ENCODE results near the gene PIK3R4. TPM values are rescaled to one million over a fixed set of nuclear protein-coding genes. Genes with fewer than 3 reads are reported as not detected.
A peak's percentile ranks its signal among the peaks of the same experiment; 100 is the strongest.

Gene PIK3R4
- total RNA-seq = 18.9 TPM
- polyA plus RNA-seq = 10 to 100 TPM; 18.1 to 30.1 (median 20.8) TPM

- H3K27me3 ChIP-seq (ENCODE audit: control insufficient read depth, insufficient read depth, low read length) = no peaks in the 10 kb centered on the region
- DNase-seq (peak; percentile 91 to 98 (median 97)), ATAC-seq (ENCODE audit: low read depth in 2 of 2) (peak; percentile 83 to 84)
- peak within 1 kb of the TSS; percentile 94 for H3K27ac ChIP-seq (ENCODE audit: insufficient read depth, low read length, poor library complexity, severe bottlenecking)
- H3K36me3 Mint-ChIP-seq = peaks cover 27% of the 10 kb centered on the region
- H3K9me3 Mint-ChIP-seq = peaks cover 0 to 3% (median 0%) of the 10 kb centered on the region in 7 donors
- peaks cover 42% of the 10 kb centered on the region for H3K4me1 ChIP-seq (ENCODE audit: control insufficient read depth, insufficient read depth, low read length, poor library complexity, severe bottlenecking)
- H3K9me3 ChIP-seq (ENCODE audit: control insufficient read depth in 2 of 2, low read length in 2 of 2) = no peaks in the 10 kb centered on the region
- H3K4me3 Mint-ChIP-seq = peak within 1 kb of the TSS; percentile 90 to 95 (median 92)
- peak within 1 kb of the TSS; percentile 94 to 96 (median 95) for H3K27ac Mint-ChIP-seq
- H3K27me3 Mint-ChIP-seq = peaks cover 6% of the 10 kb centered on the region
- peaks cover 23 to 61% (median 46%) of the 10 kb centered on the region in 4 donors for H3K4me1 Mint-ChIP-seq
- peaks cover 7% of the 10 kb centered on the region for H3K36me3 ChIP-seq (ENCODE audit: control insufficient read depth, insufficient read depth, low read length)
- peak within 1 kb of the TSS; percentile 99 for H3K4me3 ChIP-seq (ENCODE audit: low read depth, low read length)
Measured at GRCh38 chr3:130746246-130747039, at the start of gene PIK3R4. Gene PIK3R4, minus strand, starts transcription at chr3:130746829. Its CDS starts 1,611 bp downstream, at chr3:130745218.

GRCh38 chr3:130795396-130795795 lies 48.8 kb upstream of the PIK3R4 start:
- peaks cover 58% of the 10 kb centered on the region for H3K27me3 Mint-ChIP-seq
- H3K9me3 Mint-ChIP-seq = peaks cover 0 to 6% (median 0%) of the 10 kb centered on the region in 7 donors
- H3K4me1 ChIP-seq (ENCODE audit: control insufficient read depth, insufficient read depth, low read length, poor library complexity, severe bottlenecking) = no peaks in the 10 kb centered on the region
- no peak overlapping the region for H3K27ac Mint-ChIP-seq
- no peaks in the 10 kb centered on the region for H3K36me3 ChIP-seq (ENCODE audit: control insufficient read depth, insufficient read depth, low read length)
- DNase-seq (no peak), ATAC-seq (ENCODE audit: low read depth in 2 of 2) (no peak)
- H3K4me3 ChIP-seq (ENCODE audit: low read depth, low read length) = no peak overlapping the region
- no peaks in the 10 kb centered on the region for H3K36me3 Mint-ChIP-seq
- no peak overlapping the region for H3K27ac ChIP-seq (ENCODE audit: insufficient read depth, low read length, poor library complexity, severe bottlenecking)
- H3K4me1 Mint-ChIP-seq = no peaks in the 10 kb centered on the region
- no peak overlapping the region for H3K4me3 Mint-ChIP-seq
- peaks cover 16% of the 10 kb centered on the region for H3K27me3 ChIP-seq (ENCODE audit: control insufficient read depth, insufficient read depth, low read length)
- H3K9me3 ChIP-seq (ENCODE audit: control insufficient read depth in 2 of 2, low read length in 2 of 2) = no peaks in the 10 kb centered on the region

GRCh38 chr3:130792246-130792645 lies 45.6 kb upstream of the PIK3R4 start:
- Histone ChIP-seq H3K4me1 (ENCODE audit: control insufficient read depth, insufficient read depth, low read length, poor library complexity, severe bottlenecking) (no peaks in the 10 kb centered on the region), H3K27ac (ENCODE audit: insufficient read depth, low read length, poor library complexity, severe bottlenecking) (no peak overlapping the region), H3K9me3 (ENCODE audit: control insufficient read depth in 2 of 2, low read length in 2 of 2) (no peaks in the 10 kb centered on the region), H3K36me3 (ENCODE audit: control insufficient read depth, insufficient read depth, low read length) (no peaks in the 10 kb centered on the region), H3K27me3 (ENCODE audit: control insufficient read depth, insufficient read depth, low read length) (peaks cover 14% of the 10 kb centered on the region), H3K4me3 (ENCODE audit: low read depth, low read length) (no peak overlapping the region)
- Mint-ChIP-seq H3K9me3 (peaks cover 0 to 2% (median 0%) of the 10 kb centered on the region in 7 donors), H3K4me3 (no peak overlapping the region), H3K27ac (no peak overlapping the region), H3K4me1 (no peaks in the 10 kb centered on the region), H3K27me3 (peaks cover 51% of the 10 kb centered on the region), H3K36me3 (no peaks in the 10 kb centered on the region)
- ATAC-seq (ENCODE audit: low read depth in 2 of 2) = no peak
- no peak for DNase-seq

GRCh38 chr3:130789782-130790322 lies 43.2 kb upstream of the PIK3R4 start:
- Mint-ChIP-seq H3K27ac (no peak overlapping the region), H3K9me3 (peaks cover 0 to 2% (median 0%) of the 10 kb centered on the region in 7 donors), H3K4me3 (no peak overlapping the region)

GRCh38 chr3:130787422-130788068 lies 40.9 kb upstream of the PIK3R4 start:
- no peak overlapping the region for H3K27ac Mint-ChIP-seq
- H3K9me3 ChIP-seq (ENCODE audit: control insufficient read depth in 2 of 2, low read length in 2 of 2) = no peaks in the 10 kb centered on the region
- no peaks in the 10 kb centered on the region for H3K4me1 ChIP-seq (ENCODE audit: control insufficient read depth, insufficient read depth, low read length, poor library complexity, severe bottlenecking)
- peaks cover 9% of the 10 kb centered on the region for H3K27me3 ChIP-seq (ENCODE audit: control insufficient read depth, insufficient read depth, low read length)
- H3K9me3 Mint-ChIP-seq = peaks cover 0 to 2% (median 0%) of the 10 kb centered on the region in 7 donors
- H3K27me3 Mint-ChIP-seq = peaks cover 32% of the 10 kb centered on the region
- H3K4me3 ChIP-seq (ENCODE audit: low read depth, low read length) = no peak overlapping the region
- no peak overlapping the region for H3K27ac ChIP-seq (ENCODE audit: insufficient read depth, low read length, poor library complexity, severe bottlenecking)
- no peaks in the 10 kb centered on the region for H3K36me3 ChIP-seq (ENCODE audit: control insufficient read depth, insufficient read depth, low read length)
- H3K4me3 Mint-ChIP-seq = no peak overlapping the region
- H3K4me1 Mint-ChIP-seq = no peaks in the 10 kb centered on the region
- DNase-seq (no peak), ATAC-seq (ENCODE audit: low read depth in 2 of 2) (no peak)
- H3K36me3 Mint-ChIP-seq = no peaks in the 10 kb centered on the region

More at GRCh38 chr3:130789782-130790322, 43.2 kb upstream of the PIK3R4 start:
- H3K36me3 ChIP-seq (ENCODE audit: control insufficient read depth, insufficient read depth, low read length) = no peaks in the 10 kb centered on the region
- no peak for ATAC-seq (ENCODE audit: low read depth in 2 of 2)
- Mint-ChIP-seq H3K27me3 (peaks cover 40% of the 10 kb centered on the region), H3K36me3 (no peaks in the 10 kb centered on the region), H3K4me1 (no peaks in the 10 kb centered on the region)
- DNase-seq = no peak
- peaks cover 17% of the 10 kb centered on the region for H3K27me3 ChIP-seq (ENCODE audit: control insufficient read depth, insufficient read depth, low read length)
- H3K4me3 ChIP-seq (ENCODE audit: low read depth, low read length) = no peak overlapping the region
- H3K27ac ChIP-seq (ENCODE audit: insufficient read depth, low read length, poor library complexity, severe bottlenecking) = no peak overlapping the region
- no peaks in the 10 kb centered on the region for H3K4me1 ChIP-seq (ENCODE audit: control insufficient read depth, insufficient read depth, low read length, poor library complexity, severe bottlenecking)
- H3K9me3 ChIP-seq (ENCODE audit: control insufficient read depth in 2 of 2, low read length in 2 of 2) = no peaks in the 10 kb centered on the region

GRCh38 chr3:130786306-130786705 lies 39.7 kb upstream of the PIK3R4 start:
- ATAC-seq (ENCODE audit: low read depth in 2 of 2) = no peak
- Mint-ChIP-seq H3K27me3 (peaks cover 26% of the 10 kb centered on the region), H3K4me1 (no peaks in the 10 kb centered on the region)

GRCh38 chr3:130783629-130784028 lies 37.0 kb upstream of the PIK3R4 start:
- no peaks in the 10 kb centered on the region for H3K36me3 Mint-ChIP-seq

More at GRCh38 chr3:130786306-130786705, 39.7 kb upstream of the PIK3R4 start:
- no peaks in the 10 kb centered on the region for H3K36me3 Mint-ChIP-seq
- peaks cover 4% of the 10 kb centered on the region for H3K27me3 ChIP-seq (ENCODE audit: control insufficient read depth, insufficient read depth, low read length)
- H3K4me1 ChIP-seq (ENCODE audit: control insufficient read depth, insufficient read depth, low read length, poor library complexity, severe bottlenecking) = no peaks in the 10 kb centered on the region
- H3K27ac ChIP-seq (ENCODE audit: insufficient read depth, low read length, poor library complexity, severe bottlenecking) = no peak overlapping the region
- no peaks in the 10 kb centered on the region for H3K36me3 ChIP-seq (ENCODE audit: control insufficient read depth, insufficient read depth, low read length)
- H3K27ac Mint-ChIP-seq = no peak overlapping the region
- H3K9me3 Mint-ChIP-seq = peaks cover 0 to 2% (median 0%) of the 10 kb centered on the region in 7 donors
- DNase-seq = no peak
- H3K4me3 ChIP-seq (ENCODE audit: low read depth, low read length) = no peak overlapping the region
- no peak overlapping the region for H3K4me3 Mint-ChIP-seq
- no peaks in the 10 kb centered on the region for H3K9me3 ChIP-seq (ENCODE audit: control insufficient read depth in 2 of 2, low read length in 2 of 2)

More at GRCh38 chr3:130783629-130784028, 37.0 kb upstream of the PIK3R4 start:
- Mint-ChIP-seq H3K27ac (peak overlapping the region in 1 of 3 donors; percentile 21), H3K9me3 (no peaks in the 10 kb centered on the region), H3K4me3 (no peak overlapping the region), H3K4me1 (no peaks in the 10 kb centered on the region), H3K27me3 (peaks cover 27% of the 10 kb centered on the region)
- no peak overlapping the region for H3K27ac ChIP-seq (ENCODE audit: insufficient read depth, low read length, poor library complexity, severe bottlenecking)
- no peak for ATAC-seq (ENCODE audit: low read depth in 2 of 2)
- H3K36me3 ChIP-seq (ENCODE audit: control insufficient read depth, insufficient read depth, low read length) = no peaks in the 10 kb centered on the region
- no peaks in the 10 kb centered on the region for H3K4me1 ChIP-seq (ENCODE audit: control insufficient read depth, insufficient read depth, low read length, poor library complexity, severe bottlenecking)
- H3K27me3 ChIP-seq (ENCODE audit: control insufficient read depth, insufficient read depth, low read length) = peaks cover 4% of the 10 kb centered on the region
- no peak overlapping the region for H3K4me3 ChIP-seq (ENCODE audit: low read depth, low read length)
- no peaks in the 10 kb centered on the region for H3K9me3 ChIP-seq (ENCODE audit: control insufficient read depth in 2 of 2, low read length in 2 of 2)
- no peak for DNase-seq

Measured in CD4-positive, CD25-positive, alpha-beta regulatory T cell (primary cell).